Limb (tissue), 2 donors: Measurements from ENCODE around the gene C4orf50.
"Not testable (repeated sequence)": the region's sequence is repeated elsewhere in the genome, so short reads cannot be mapped to it uniquely, and the experiment has no call there.

Experiments used
- DNase-seq, 2 donors: peaks; one replicate each; pipeline ENCODE4 v3.0.0-alpha.2; 2016; ENCODE audit errors: extremely low spot score in 2 of 2

C4orf50 gene

GRCh38 chr4:5969777-5970176 lies 48.5 kb downstream of the C4orf50 start:
- no peak for DNase-seq

- DNase-seq: no peak
Observed at GRCh38 chr4:5969336-5969735, 48.9 kb downstream of the C4orf50 start.

- no peak for DNase-seq
Observed at GRCh38 chr4:5968246-5968645, 50.0 kb downstream of the C4orf50 start.

- no peak for DNase-seq
Observed at GRCh38 chr4:5967783-5968182, 50.4 kb downstream of the C4orf50 start.

GRCh38 chr4:5965225-5965624 lies 53.0 kb downstream of the C4orf50 start:
- DNase-seq: no peak

GRCh38 chr4:5964030-5964429 lies 54.2 kb downstream of the C4orf50 start:
- peak in 1 of 2 donors; percentile 4 for DNase-seq

GRCh38 chr4:5963611-5964010 lies 54.6 kb downstream of the C4orf50 start:
- no peak for DNase-seq

- DNase-seq: no peak
Observed at GRCh38 chr4:5962416-5962815, 55.8 kb downstream of the C4orf50 start.

GRCh38 chr4:5960252-5960880 lies 57.9 kb downstream of the C4orf50 start:
- no peak for DNase-seq

GRCh38 chr4:5959211-5959982 lies 58.8 kb downstream of the C4orf50 start:
- DNase-seq: no peak

GRCh38 chr4:5958199-5958735 lies 60.0 kb downstream of the C4orf50 start:
- DNase-seq: no peak

- DNase-seq: no peak
Observed at GRCh38 chr4:5957076-5957475, 61.2 kb downstream of the C4orf50 start.

- DNase-seq: peak; percentile 8 to 62
Observed at GRCh38 chr4:5956285-5957021, 61.8 kb downstream of the C4orf50 start.

- DNase-seq: peak in 1 of 2 donors; percentile 32
Observed at GRCh38 chr4:5955856-5956255, 62.4 kb downstream of the C4orf50 start.

GRCh38 chr4:5955201-5955821 lies 62.9 kb downstream of the C4orf50 start:
- no peak for DNase-seq

GRCh38 chr4:5954056-5954760 lies 64.0 kb downstream of the C4orf50 start:
- peak in 1 of 2 donors; percentile 25 for DNase-seq

GRCh38 chr4:5952975-5953951 lies 65.0 kb downstream of the C4orf50 start:
- DNase-seq: peak in 1 of 2 donors; percentile 18

- DNase-seq: no peak
Observed at GRCh38 chr4:5952286-5952974, 65.8 kb downstream of the C4orf50 start.

GRCh38 chr4:5946653-5947052 lies 71.6 kb downstream of the C4orf50 start:
- DNase-seq: not testable (repeated sequence)
